Smooth muscle cell (in vitro differentiated cells): ENCODE measurements around the gene CD6. TPM values are rescaled to one million over a fixed set of nuclear protein-coding genes. Genes with fewer than 3 reads are reported as not detected.

ENCODE experiments used
- DNase-seq: peaks from one replicate; lab custom pipeline; 2025; ENCODE audit not compliant: unreplicated experiment; lab: John Stamatoyannopoulos, UW
- H2AFZ ChIP-seq: fragments of 200-600 bp; sonication (generic); 2 replicates; pipeline ENCODE4 v1.6.0; 2016; ENCODE audit warnings: antibody characterized with exemption, low read depth, mild to moderate bottlenecking
- H3F3A ChIP-seq: fragments of 200-600 bp; sonication (generic); 2 replicates; pipeline ENCODE4 v1.6.0; 2017; ENCODE audit warnings: antibody characterized with exemption, low read depth
- H3K27ac ChIP-seq: fragments of 200-600 bp; sonication (generic); 2 replicates; pipeline ENCODE4 v1.5.1; 2016; ENCODE audit warnings: low read depth, mild to moderate bottlenecking
- H3K27me3 ChIP-seq: fragments of 200-600 bp; sonication (generic); 2 replicates; pipeline ENCODE4 v1.6.1; 2016; ENCODE audit warnings: low read depth, mild to moderate bottlenecking
- H3K36me3 ChIP-seq: fragments of 200-600 bp; sonication (generic); 2 replicates; pipeline ENCODE4 v1.5.1; 2016; ENCODE audit warnings: low read depth
- H3K4me1 ChIP-seq: fragments of 200-600 bp; sonication (generic); 2 replicates; pipeline ENCODE4 v1.5.1; 2016; ENCODE audit warnings: low read depth
- H3K4me2 ChIP-seq: fragments of 200-600 bp; sonication (generic); 2 replicates; pipeline ENCODE4 v1.6.0; 2016; ENCODE audit warnings: mild to moderate bottlenecking
- H3K4me3 ChIP-seq: fragments of 200-600 bp; sonication (generic); 2 replicates; pipeline ENCODE4 v1.5.1; 2016; ENCODE audit warnings: mild to moderate bottlenecking
- H3K79me2 ChIP-seq: fragments of 200-600 bp; sonication (generic); 2 replicates; pipeline ENCODE4 v1.6.0; 2016; ENCODE audit warnings: low read depth, mild to moderate bottlenecking
- H3K9ac ChIP-seq: fragments of 200-600 bp; sonication (generic); 2 replicates; pipeline ENCODE4 v1.6.0; 2016; ENCODE audit warnings: low read depth
- H3K9me3 ChIP-seq: fragments of 200-600 bp; sonication (generic); replicated peaks from 2 replicates; pipeline ENCODE4 v1.5.1; 2016; ENCODE audit warnings: low read depth
- H4K20me1 ChIP-seq: fragments of 200-600 bp; sonication (generic); 2 replicates; pipeline ENCODE4 v1.6.0; 2016; ENCODE audit warnings: low read depth
- CTCF ChIP-seq: fragments of 200-600 bp; sonication (generic); IDR thresholded peaks from 2 replicates; pipeline ENCODE4 v1.5.1; 2017; ENCODE audit warnings: borderline replicate concordance, mild to moderate bottlenecking, antibody characterized with exemption; ENCODE audit not compliant: insufficient read depth, poor library complexity, severe bottlenecking
- WGBS: methylation state at CpG from one replicate; pipeline ENCODE4 v1.1.7; 2016; ENCODE audit warnings: low lambda C conversion rate; 5-methylcytosine and 5-hydroxymethylcytosine counted together
- polyA plus RNA-seq: library from polyadenylated mRNA; unstranded; fragments of >200 nt; fragmentation: Nextera tagmentation; extraction: Ambion mirVana; gene quantifications from 2 replicates; pipeline ENCODE4 v1.2.1, GENCODE V29; 2016
- total RNA-seq: library from RNA; depleted of rRNA; stranded (reverse); fragments of >200 nt; gene quantifications from 2 replicates; pipeline ENCODE4 v1.2.3, GENCODE V29; 2014

The CD6 gene
- total and polyA plus RNA-seq, 2 experiments from 2014 or later = 0.27 TPM; not detected in 1

- Histone ChIP-seq H3K4me1 (no peaks in the 10 kb centered on the region), H3K9me3 (no peaks in the 10 kb centered on the region), H3K27ac (no peak overlapping the region), H2AFZ (no peak overlapping the region), H3K79me2 (no peaks in the 10 kb centered on the region), H3K9ac (no peak overlapping the region), H3K27me3 (no peaks in the 10 kb centered on the region), H4K20me1 (no peaks in the 10 kb centered on the region), H3F3A (no peaks in the 10 kb centered on the region), H3K36me3 (no peaks in the 10 kb centered on the region), H3K4me2 (no peak overlapping the region), H3K4me3 (no peak overlapping the region)
- DNase-seq = no peak
- 71% methylated on average over 9 of the region's 9 CpGs for WGBS
- TF ChIP-seq CTCF = no peak
These were observed 16.2 kb downstream of the CD6 start for GRCh38 chr11:60987577-60988277.

GRCh38 chr11:60988658-60989057, 17.2 kb downstream of the CD6 start:
- no peaks in the 10 kb centered on the region for H3K4me1 ChIP-seq
- peaks cover 4% of the 10 kb centered on the region for H3K27me3 ChIP-seq
- H3K4me2 ChIP-seq = no peak overlapping the region
- no peaks in the 10 kb centered on the region for H3K9me3 ChIP-seq
- H3K36me3 ChIP-seq = no peaks in the 10 kb centered on the region
- TF ChIP-seq CTCF = no peak
- H4K20me1 ChIP-seq = no peaks in the 10 kb centered on the region
- no peaks in the 10 kb centered on the region for H3F3A ChIP-seq
- no peaks in the 10 kb centered on the region for H3K79me2 ChIP-seq
- H3K9ac ChIP-seq = no peak overlapping the region
- H3K27ac ChIP-seq = no peak overlapping the region
- no peak overlapping the region for H2AFZ ChIP-seq
- no peak for DNase-seq
- no peak overlapping the region for H3K4me3 ChIP-seq
- WGBS = 94% methylated on average over 2 of the region's 2 CpGs

- WGBS = 82% methylated on average over 12 of the region's 12 CpGs
- H3K36me3 ChIP-seq = no peaks in the 10 kb centered on the region
- no peaks in the 10 kb centered on the region for H3F3A ChIP-seq
- no peaks in the 10 kb centered on the region for H4K20me1 ChIP-seq
- H2AFZ ChIP-seq = no peak overlapping the region
- no peaks in the 10 kb centered on the region for H3K4me1 ChIP-seq
- H3K27ac ChIP-seq = no peak overlapping the region
- no peak overlapping the region for H3K4me3 ChIP-seq
- no peaks in the 10 kb centered on the region for H3K9me3 ChIP-seq
- no peak overlapping the region for H3K4me2 ChIP-seq
- no peaks in the 10 kb centered on the region for H3K79me2 ChIP-seq
- TF ChIP-seq CTCF = no peak
- peaks cover 6% of the 10 kb centered on the region for H3K27me3 ChIP-seq
- no peak for DNase-seq
- H3K9ac ChIP-seq = no peak overlapping the region
These were observed 17.7 kb downstream of the CD6 start for GRCh38 chr11:60989093-60989650.

DNA sequence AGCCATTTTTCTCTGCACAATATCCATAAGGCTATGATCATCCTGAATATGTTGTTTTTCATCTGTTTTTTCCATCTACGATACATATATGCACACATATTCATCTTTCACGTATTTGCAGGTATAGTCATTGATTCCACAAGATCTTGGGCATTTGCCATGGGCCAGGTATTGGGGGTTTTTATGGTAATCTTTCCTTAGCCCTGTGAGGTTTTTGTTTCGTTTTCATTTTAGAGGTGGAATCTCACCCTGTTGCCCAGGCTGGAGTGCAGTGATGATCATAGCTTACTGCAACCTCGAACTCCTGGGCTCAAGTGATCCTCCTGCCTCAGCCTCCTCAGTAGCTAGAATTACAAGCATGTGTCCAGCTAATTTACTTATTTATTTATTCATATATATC, 20.0 kb downstream of the CD6 start:
- no peaks in the 10 kb centered on the region for H4K20me1 ChIP-seq
- no peak for DNase-seq
- WGBS = 82% methylated on average over 4 of the region's 4 CpGs
- no peak overlapping the region for H2AFZ ChIP-seq
- H3K4me1 ChIP-seq = no peaks in the 10 kb centered on the region
- no peak overlapping the region for H3K4me3 ChIP-seq
- H3K9ac ChIP-seq = no peak overlapping the region
- H3K27ac ChIP-seq = no peak overlapping the region
- no peak for TF ChIP-seq CTCF
- H3K27me3 ChIP-seq = peaks cover 6% of the 10 kb centered on the region
- H3F3A ChIP-seq = no peaks in the 10 kb centered on the region
- H3K4me2 ChIP-seq = no peak overlapping the region
- no peaks in the 10 kb centered on the region for H3K9me3 ChIP-seq
- no peaks in the 10 kb centered on the region for H3K79me2 ChIP-seq
- H3K36me3 ChIP-seq = no peaks in the 10 kb centered on the region
